Neural crest cell (in vitro differentiated cells): ENCODE measurements around the gene COL16A1. TPM values are rescaled to one million over a fixed set of nuclear protein-coding genes. Genes with fewer than 3 reads are reported as not detected.

Experiments used
- DNase-seq: peaks from one replicate; pipeline ENCODE4 v3.0.0; 2021; ENCODE audit warnings: low read depth, mixed read lengths, low spot score
- H3K27ac Mint-ChIP-seq: one replicate; pipeline ENCODE4 v1.8.0; 2021; ENCODE audit warnings: mild to moderate bottlenecking, mixed read lengths; ENCODE audit not compliant: unreplicated experiment
- H3K27me3 Mint-ChIP-seq: 2 replicates; pipeline ENCODE4 v1.8.0; 2021; ENCODE audit warnings: low read depth, mild to moderate bottlenecking, mixed read lengths
- H3K36me3 Mint-ChIP-seq: 2 replicates; pipeline ENCODE4 v1.8.0; 2021; ENCODE audit warnings: low read depth, mild to moderate bottlenecking, mixed read lengths
- H3K4me1 Mint-ChIP-seq: 2 replicates; pipeline ENCODE4 v1.8.0; 2021; ENCODE audit warnings: mixed read lengths
- H3K4me3 Mint-ChIP-seq: one replicate; pipeline ENCODE4 v1.8.0; 2021; ENCODE audit warnings: mild to moderate bottlenecking, mixed read lengths
- H3K9me3 Mint-ChIP-seq: 2 replicates; pipeline ENCODE4 v1.8.0; 2021; ENCODE audit warnings: mixed read lengths
- total RNA-seq: library from RNA; stranded (reverse); gene quantifications from 2 replicates; pipeline ENCODE4 v1.2.1, GENCODE V29; 2021
- TF ChIP-seq, protein P1 (sequence below): fragments of 200-600 bp; sonication (generic); conservative IDR thresholded peaks from 2 replicates; pipeline ENCODE4 v1.5.0; 2021; ENCODE audit warnings: antibody characterized with exemption, mild to moderate bottlenecking

Gene COL16A1
- total RNA-seq, 1 donor from 2014 or later: 0.72 TPM

DNA sequence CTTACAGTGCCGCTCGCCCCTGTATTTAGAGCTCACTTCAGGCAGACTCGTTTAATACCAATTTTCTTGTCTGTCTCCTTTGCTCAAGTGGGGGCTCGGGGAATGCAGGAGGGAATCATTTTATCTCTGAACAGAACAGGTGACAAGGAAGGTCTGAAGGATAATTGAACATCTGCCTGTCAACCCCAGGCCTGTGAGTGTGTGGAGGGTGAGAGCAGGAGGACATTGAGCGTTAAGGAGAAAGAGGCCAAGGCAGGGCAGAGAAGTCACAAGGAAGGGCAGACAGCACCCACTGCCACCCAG is 49.4 kb downstream of the COL16A1 start:
- H3K36me3 Mint-ChIP-seq: no peaks in the 10 kb centered on the region
- no peak overlapping the region for H3K27ac Mint-ChIP-seq
- H3K4me3 Mint-ChIP-seq: no peak overlapping the region
- no peak for DNase-seq
- H3K27me3 Mint-ChIP-seq: peaks cover 11% of the 10 kb centered on the region
- H3K4me1 Mint-ChIP-seq: no peaks in the 10 kb centered on the region
- no peaks in the 10 kb centered on the region for H3K9me3 Mint-ChIP-seq
- TF ChIP-seq, protein P1, sequence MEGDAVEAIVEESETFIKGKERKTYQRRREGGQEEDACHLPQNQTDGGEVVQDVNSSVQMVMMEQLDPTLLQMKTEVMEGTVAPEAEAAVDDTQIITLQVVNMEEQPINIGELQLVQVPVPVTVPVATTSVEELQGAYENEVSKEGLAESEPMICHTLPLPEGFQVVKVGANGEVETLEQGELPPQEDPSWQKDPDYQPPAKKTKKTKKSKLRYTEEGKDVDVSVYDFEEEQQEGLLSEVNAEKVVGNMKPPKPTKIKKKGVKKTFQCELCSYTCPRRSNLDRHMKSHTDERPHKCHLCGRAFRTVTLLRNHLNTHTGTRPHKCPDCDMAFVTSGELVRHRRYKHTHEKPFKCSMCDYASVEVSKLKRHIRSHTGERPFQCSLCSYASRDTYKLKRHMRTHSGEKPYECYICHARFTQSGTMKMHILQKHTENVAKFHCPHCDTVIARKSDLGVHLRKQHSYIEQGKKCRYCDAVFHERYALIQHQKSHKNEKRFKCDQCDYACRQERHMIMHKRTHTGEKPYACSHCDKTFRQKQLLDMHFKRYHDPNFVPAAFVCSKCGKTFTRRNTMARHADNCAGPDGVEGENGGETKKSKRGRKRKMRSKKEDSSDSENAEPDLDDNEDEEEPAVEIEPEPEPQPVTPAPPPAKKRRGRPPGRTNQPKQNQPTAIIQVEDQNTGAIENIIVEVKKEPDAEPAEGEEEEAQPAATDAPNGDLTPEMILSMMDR: no peak

DNA sequence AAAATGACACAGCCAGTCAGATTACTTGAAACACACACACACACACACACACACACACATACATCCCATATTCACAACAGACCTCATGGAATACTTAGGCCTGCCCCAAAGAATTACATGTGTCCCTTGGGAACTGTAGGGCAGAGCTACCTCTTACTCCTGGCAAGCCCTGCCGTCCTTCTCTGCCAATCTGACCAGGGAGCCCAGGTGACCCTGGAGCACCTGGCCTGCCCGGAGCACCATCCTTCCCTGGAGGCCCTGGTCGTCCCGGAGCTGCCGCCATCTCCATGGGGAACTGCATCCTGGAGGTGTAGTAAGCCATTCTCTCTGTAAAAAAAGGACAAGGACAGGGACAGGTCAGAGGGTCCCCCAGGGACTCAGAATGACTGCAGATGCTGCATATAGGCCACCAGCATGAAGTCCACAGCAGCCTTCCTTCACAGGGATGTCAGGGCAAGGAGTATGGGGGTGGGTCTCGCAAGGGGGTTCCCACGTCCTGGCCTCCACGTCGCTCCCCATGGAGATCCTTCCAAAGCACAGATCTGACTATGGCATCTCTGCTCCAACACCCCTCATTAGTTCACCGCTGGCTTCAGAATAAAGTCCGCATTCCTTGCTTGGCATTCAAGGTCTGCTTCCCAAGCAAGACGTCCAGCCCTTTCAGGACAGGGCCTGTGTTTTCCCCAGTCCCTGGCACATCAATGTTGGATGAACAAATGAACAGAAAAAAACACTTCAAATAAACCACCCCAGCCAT is 49.9 kb downstream of the COL16A1 start:
- TF ChIP-seq, protein P1: no peak
- Mint-ChIP-seq H3K9me3 (no peaks in the 10 kb centered on the region), H3K4me3 (no peak overlapping the region), H3K4me1 (no peaks in the 10 kb centered on the region), H3K27me3 (peaks cover 11% of the 10 kb centered on the region), H3K27ac (no peak overlapping the region), H3K36me3 (no peaks in the 10 kb centered on the region)
- DNase-seq: no peak

DNA sequence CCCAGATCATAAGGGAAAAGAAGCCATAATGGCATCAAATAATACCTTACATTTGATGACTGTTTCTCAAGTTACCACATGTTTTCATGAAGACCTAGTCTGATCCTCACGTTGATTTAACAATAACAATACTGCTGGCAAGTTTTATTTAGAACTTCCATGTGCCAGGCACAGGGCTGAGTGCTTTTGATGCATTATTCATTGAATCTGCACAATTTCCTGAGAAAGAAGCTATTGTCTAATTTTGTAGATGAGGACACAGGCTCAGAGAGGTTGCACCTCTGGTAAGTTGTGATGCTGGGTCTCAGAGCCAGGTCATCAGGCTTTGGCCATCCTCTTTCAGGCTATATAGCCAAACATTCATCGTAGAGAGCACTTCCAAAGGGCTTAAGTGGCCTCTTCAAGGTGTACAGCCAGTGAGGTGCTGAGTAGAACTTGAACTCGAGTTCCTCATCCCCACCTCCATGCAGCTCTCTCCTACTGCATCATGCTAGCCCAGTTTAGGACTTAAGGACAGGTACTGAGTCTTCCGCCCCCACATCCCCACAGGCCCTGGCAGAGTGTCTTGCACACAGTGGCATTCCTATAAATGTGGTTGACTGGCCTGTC is 50.8 kb downstream of the COL16A1 start:
- DNase-seq: no peak
- Mint-ChIP-seq H3K36me3 (no peaks in the 10 kb centered on the region), H3K27me3 (peaks cover 11% of the 10 kb centered on the region), H3K4me3 (no peak overlapping the region), H3K9me3 (no peaks in the 10 kb centered on the region), H3K27ac (no peak overlapping the region), H3K4me1 (no peaks in the 10 kb centered on the region)
- TF ChIP-seq, protein P1: no peak

DNA sequence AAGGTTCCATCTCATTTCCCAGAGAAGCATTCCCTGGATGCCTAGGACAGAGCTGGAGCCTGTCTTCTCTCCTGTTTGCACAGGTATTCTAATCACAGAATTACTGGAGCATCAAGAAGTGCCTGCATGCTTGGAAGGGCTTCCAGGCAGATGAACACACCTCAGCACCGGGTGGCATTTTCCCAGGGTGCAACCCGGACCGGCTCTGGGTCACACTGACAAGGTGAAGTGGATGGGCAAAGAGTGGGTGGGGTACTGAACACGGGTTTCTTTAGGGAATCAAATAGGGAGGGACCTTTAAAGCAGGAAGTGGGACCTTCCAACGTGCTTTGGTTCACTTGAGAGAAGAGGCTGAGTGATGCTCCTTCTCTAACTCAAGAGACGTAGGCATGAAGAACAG is 52.1 kb downstream of the COL16A1 start:
- TF ChIP-seq, protein P1: no peak
- Mint-ChIP-seq H3K36me3 (no peaks in the 10 kb centered on the region), H3K27me3 (peaks cover 11% of the 10 kb centered on the region), H3K27ac (no peak overlapping the region), H3K4me1 (peaks cover 3% of the 10 kb centered on the region), H3K9me3 (no peaks in the 10 kb centered on the region), H3K4me3 (no peak overlapping the region)
- DNase-seq: no peak

DNA sequence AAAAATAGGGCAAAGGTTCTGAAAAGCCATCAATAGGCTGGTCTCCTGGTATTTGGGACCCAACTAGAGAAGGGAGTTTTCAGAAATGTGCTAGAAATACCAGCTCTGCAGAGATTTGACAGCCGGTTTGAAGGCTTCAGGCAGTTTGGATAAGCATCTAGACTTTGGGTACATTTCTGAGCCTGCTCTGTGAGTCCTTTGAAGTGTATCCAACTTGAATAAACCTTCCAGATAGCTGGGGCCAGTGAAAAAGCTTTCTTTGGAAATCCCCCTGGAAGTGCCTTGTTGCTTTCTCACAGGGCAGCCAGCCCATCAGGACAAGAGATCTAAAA is 52.8 kb downstream of the COL16A1 start:
- Mint-ChIP-seq H3K36me3 (no peaks in the 10 kb centered on the region), H3K4me1 (peaks cover 8% of the 10 kb centered on the region), H3K27me3 (peaks cover 11% of the 10 kb centered on the region), H3K4me3 (no peak overlapping the region), H3K27ac (no peak overlapping the region), H3K9me3 (no peaks in the 10 kb centered on the region)
- no peak for DNase-seq
- TF ChIP-seq, protein P1: no peak
